Osteoblast (primary cell): ENCODE measurements around the gene CACNA1F. TPM values are rescaled to one million over a fixed set of nuclear protein-coding genes. Genes with fewer than 3 reads are reported as not detected.

ENCODE experiments used
- DNase-seq: peaks from one replicate; pipeline ENCODE4 v3.0.0; 2011; ENCODE audit warnings: low spot score, mixed read lengths; ENCODE audit not compliant: insufficient read length; ENCODE audit errors: missing footprints
- H2AFZ ChIP-seq: 2 replicates; pipeline ENCODE4 v1.6.0; 2011; ENCODE audit warnings: mild to moderate bottlenecking, low read length
- H3K27ac ChIP-seq: 2 replicates; pipeline ENCODE4 v1.5.1; 2011; ENCODE audit warnings: mild to moderate bottlenecking, low read depth, low read length, moderate library complexity
- H3K27me3 ChIP-seq: 2 replicates; pipeline ENCODE4 v1.6.0; 2012; ENCODE audit warnings: mild to moderate bottlenecking, control low read depth, inconsistent platforms, low read length, moderate library complexity; ENCODE audit not compliant: insufficient read depth
- H3K36me3 ChIP-seq: 2 replicates; pipeline ENCODE4 v1.5.1; 2011; ENCODE audit warnings: mild to moderate bottlenecking, low read length, control low read depth, moderate library complexity; ENCODE audit not compliant: insufficient read depth
- H3K4me1 ChIP-seq: 2 replicates; pipeline ENCODE4 v1.5.1; 2011; ENCODE audit warnings: mild to moderate bottlenecking, low read length, control low read depth, moderate library complexity; ENCODE audit not compliant: insufficient read depth
- H3K4me2 ChIP-seq: 2 replicates; pipeline ENCODE4 v1.6.0; 2011; ENCODE audit warnings: mild to moderate bottlenecking, low read length; ENCODE audit not compliant: insufficient read depth
- H3K4me3 ChIP-seq: fragments of 200-600 bp; sonication (generic); 3 replicates; pipeline ENCODE4 v1.5.1; 2012; ENCODE audit warnings: mild to moderate bottlenecking, low read length, inconsistent platforms; ENCODE audit not compliant: insufficient read depth
- H3K79me2 ChIP-seq: 2 replicates; pipeline ENCODE4 v1.6.0; 2012; ENCODE audit warnings: mild to moderate bottlenecking, low read length, control low read depth, inconsistent platforms; ENCODE audit not compliant: insufficient read depth
- H3K9me3 ChIP-seq: 2 replicates; pipeline ENCODE4 v1.5.1; 2011; ENCODE audit warnings: low read depth, low read length, control low read depth
- H4K20me1 ChIP-seq: 2 replicates; pipeline ENCODE4 v1.6.0; 2012; ENCODE audit warnings: mild to moderate bottlenecking, low read length, control low read depth; ENCODE audit not compliant: insufficient read depth
- total RNA-seq: library from RNA; depleted of rRNA; stranded (reverse); fragments of >200 nt; gene quantifications from 2 replicates; pipeline ENCODE4 v1.2.3, GENCODE V29; 2012
- TF ChIP-seq, protein P1 (sequence below): IDR thresholded peaks from 2 replicates; pipeline ENCODE4 v1.5.1; 2011; ENCODE audit warnings: mild to moderate bottlenecking, low read depth, low read length, moderate library complexity; ENCODE audit errors: extremely low read depth

Gene CACNA1F
- total RNA-seq, 1 donor, result not detected

DNA sequence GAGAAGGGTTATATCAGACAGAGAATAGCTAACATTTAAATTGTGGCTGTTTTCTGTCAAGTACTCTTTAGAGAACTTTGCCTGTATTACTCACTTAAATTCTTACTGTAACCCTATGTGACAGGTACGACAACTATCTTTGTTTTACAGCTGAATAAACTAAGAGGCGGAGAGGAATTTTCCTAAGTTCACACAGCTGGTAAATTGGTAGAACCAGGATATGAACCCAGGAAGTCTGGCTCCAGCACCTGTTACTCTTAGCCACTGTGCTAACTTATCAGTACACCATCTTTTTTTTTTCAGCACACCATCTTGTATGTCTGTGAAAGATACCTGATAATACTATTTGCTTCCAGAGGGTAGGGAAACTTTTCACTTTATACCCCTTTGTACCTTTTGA lies 31.1 kb downstream of the CACNA1F start:
- TF ChIP-seq, protein P1, sequence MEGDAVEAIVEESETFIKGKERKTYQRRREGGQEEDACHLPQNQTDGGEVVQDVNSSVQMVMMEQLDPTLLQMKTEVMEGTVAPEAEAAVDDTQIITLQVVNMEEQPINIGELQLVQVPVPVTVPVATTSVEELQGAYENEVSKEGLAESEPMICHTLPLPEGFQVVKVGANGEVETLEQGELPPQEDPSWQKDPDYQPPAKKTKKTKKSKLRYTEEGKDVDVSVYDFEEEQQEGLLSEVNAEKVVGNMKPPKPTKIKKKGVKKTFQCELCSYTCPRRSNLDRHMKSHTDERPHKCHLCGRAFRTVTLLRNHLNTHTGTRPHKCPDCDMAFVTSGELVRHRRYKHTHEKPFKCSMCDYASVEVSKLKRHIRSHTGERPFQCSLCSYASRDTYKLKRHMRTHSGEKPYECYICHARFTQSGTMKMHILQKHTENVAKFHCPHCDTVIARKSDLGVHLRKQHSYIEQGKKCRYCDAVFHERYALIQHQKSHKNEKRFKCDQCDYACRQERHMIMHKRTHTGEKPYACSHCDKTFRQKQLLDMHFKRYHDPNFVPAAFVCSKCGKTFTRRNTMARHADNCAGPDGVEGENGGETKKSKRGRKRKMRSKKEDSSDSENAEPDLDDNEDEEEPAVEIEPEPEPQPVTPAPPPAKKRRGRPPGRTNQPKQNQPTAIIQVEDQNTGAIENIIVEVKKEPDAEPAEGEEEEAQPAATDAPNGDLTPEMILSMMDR, result no peak
- Histone ChIP-seq H4K20me1 (no peaks in the 10 kb centered on the region), H3K4me2 (no peak overlapping the region), H2AFZ (no peak overlapping the region), H3K27me3 (peaks cover 4% of the 10 kb centered on the region), H3K9me3 (no peaks in the 10 kb centered on the region), H3K79me2 (no peaks in the 10 kb centered on the region), H3K27ac (no peak overlapping the region), H3K4me1 (no peaks in the 10 kb centered on the region), H3K36me3 (no peaks in the 10 kb centered on the region), H3K4me3 (no peak overlapping the region)
- peak; percentile 41 for DNase-seq

DNA sequence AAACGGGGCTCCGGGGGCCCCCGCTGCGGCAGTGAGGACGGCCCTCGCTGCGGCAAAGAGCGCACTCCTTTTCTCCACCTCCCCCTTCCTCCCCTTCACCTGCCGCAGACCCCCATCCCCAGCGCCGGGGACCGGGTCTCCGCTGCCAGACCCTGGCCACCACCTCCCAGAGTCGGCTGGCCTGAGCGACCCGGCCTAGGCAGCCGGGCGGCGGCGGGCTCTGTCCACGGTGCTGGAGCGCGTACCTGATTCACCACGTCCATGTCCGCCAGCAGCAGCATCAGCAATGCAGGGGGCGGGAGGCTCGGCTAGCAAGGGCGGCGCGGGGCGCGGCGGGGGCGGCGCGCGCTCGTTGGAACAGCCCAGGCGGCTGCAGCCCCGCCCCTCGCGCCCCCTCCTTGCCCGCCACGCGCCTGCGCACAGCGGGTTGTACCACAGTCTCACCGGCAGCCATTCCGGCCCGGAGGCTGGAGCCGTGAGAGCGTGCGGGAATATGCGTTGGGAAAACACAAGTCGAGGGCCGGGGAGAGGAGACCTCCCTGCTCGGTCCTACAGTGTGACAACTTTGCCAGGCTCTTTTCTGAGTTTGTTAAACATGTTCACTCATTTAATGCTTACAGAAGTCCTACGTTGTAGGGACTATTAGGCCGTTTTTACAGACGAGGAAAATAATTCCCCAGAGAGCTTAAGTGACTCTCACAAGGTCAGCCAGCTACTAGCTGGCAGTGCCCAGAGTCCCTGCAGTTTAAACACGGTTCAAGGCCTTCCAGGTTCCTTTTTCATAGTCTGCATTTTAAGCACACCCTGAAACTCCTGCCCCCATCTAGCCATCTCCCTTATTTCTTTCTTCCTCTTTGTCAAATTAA lies 33.0 kb downstream of the CACNA1F start, which contains the start of gene SYP:
TSS of gene SYP (minus strand) at position 288 of the 866 bp plus-strand sequence. CDS start at position 281, 7 bp downstream.
- Histone ChIP-seq H2AFZ (peak within 1 kb of the TSS; percentile 90), H3K36me3 (no peaks in the 10 kb centered on the region), H3K4me2 (peak within 1 kb of the TSS; percentile 82), H3K79me2 (no peaks in the 10 kb centered on the region), H3K4me3 (peak within 1 kb of the TSS; percentile 60), H3K27me3 (peaks cover 4% of the 10 kb centered on the region), H3K27ac (no peak within 1 kb of the TSS), H4K20me1 (no peaks in the 10 kb centered on the region), H3K9me3 (no peaks in the 10 kb centered on the region), H3K4me1 (no peaks in the 10 kb centered on the region)
- peak; percentile 98 for DNase-seq
- TF ChIP-seq, protein P1, result no peak

DNA sequence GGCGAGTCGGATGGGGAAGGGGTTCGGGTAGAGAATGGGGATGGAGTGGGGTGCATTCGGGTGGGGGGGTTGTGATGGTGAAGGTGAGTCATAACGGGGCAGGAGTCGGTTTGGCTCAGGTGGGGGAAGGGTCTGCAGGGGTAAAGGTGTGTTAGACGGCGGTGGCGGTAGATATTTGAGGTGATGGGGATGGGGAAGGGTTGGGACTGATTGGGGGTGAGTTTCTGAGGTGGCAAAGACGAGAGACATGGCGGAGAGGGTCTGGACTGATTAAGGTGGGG lies 33.9 kb downstream of the CACNA1F start:
- no peak overlapping the region for H3K4me3 ChIP-seq
- peaks cover 4% of the 10 kb centered on the region for H3K27me3 ChIP-seq
- H3K4me1 ChIP-seq, result no peaks in the 10 kb centered on the region
- no peaks in the 10 kb centered on the region for H3K36me3 ChIP-seq
- no peak overlapping the region for H3K4me2 ChIP-seq
- no peaks in the 10 kb centered on the region for H4K20me1 ChIP-seq
- DNase-seq, result peak; percentile 58
- TF ChIP-seq, protein P1, result no peak
- no peak overlapping the region for H3K27ac ChIP-seq
- H3K9me3 ChIP-seq, result no peaks in the 10 kb centered on the region
- no peak overlapping the region for H2AFZ ChIP-seq
- H3K79me2 ChIP-seq, result no peaks in the 10 kb centered on the region

DNA sequence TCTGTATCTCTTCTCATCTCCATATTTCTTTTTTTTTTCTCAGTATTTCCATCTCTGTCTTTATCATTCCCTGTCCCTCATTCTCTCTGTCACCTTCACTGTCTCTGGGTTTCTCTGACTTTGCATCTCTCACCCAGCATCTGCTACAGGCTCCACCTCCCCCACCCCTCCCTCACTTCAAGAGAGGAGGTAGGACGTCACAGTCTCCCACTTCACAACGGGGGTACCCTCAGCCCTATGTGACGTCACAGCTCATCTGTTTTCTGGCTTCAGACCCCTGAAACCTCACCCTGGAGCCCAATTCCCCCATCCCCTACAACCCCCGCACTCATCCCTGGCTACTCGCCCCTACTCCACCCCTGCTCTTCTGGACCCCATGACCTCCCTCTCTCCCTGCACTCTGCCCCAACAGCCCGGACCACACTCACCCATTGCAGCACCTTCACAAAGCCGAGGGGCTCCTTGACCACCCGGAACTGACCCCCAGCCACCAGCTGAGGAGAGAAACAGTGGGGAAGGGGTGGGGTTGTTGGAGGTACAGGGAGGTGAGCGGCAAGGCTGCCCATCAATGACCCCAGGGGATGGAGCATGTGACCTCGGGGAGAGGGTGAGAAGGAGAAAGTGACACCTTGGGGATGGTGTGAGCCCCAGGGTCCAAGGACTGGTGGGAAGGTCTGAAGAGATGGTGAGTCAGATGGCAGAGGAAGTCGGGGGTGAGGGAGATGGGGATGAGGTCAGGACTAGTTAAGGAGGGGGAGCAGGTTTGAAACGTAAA lies 34.4 kb downstream of the CACNA1F start:
- no peaks in the 10 kb centered on the region for H3K4me1 ChIP-seq
- no peaks in the 10 kb centered on the region for H3K79me2 ChIP-seq
- H3K4me2 ChIP-seq, result no peak overlapping the region
- no peak overlapping the region for H3K4me3 ChIP-seq
- no peak overlapping the region for H3K27ac ChIP-seq
- no peaks in the 10 kb centered on the region for H3K36me3 ChIP-seq
- no peaks in the 10 kb centered on the region for H4K20me1 ChIP-seq
- peaks cover 4% of the 10 kb centered on the region for H3K27me3 ChIP-seq
- no peak overlapping the region for H2AFZ ChIP-seq
- peak; percentile 60 for DNase-seq
- TF ChIP-seq, protein P1, result no peak
- H3K9me3 ChIP-seq, result no peaks in the 10 kb centered on the region
